Cardiac muscle cell (in vitro differentiated cells and primary cell): ENCODE measurements around the gene TRMU. TPM values are rescaled to one million over a fixed set of nuclear protein-coding genes. Genes with fewer than 3 reads are reported as not detected.

Experiments
- DNase-seq, 2 donors: peaks; one replicate each; pipeline versions ENCODE4 v3.0.0 to v3.0.0-alpha.2; 2010 to 2017; ENCODE audit warnings: low read depth in 1 of 2, low spot score in 1 of 2
- H3K27ac ChIP-seq: fragments of 200-600 bp; sonication (generic); 2 replicates; pipeline ENCODE4 v1.5.1; 2016
- H3K27me3 ChIP-seq: fragments of 200-600 bp; sonication (generic); 2 replicates; pipeline ENCODE4 v1.6.0; 2016; ENCODE audit warnings: control low read depth
- H3K36me3 ChIP-seq: fragments of 200-600 bp; sonication (generic); 2 replicates; pipeline ENCODE4 v1.5.1; 2016; ENCODE audit warnings: control low read depth
- H3K4me1 ChIP-seq: fragments of 200-600 bp; sonication (generic); 2 replicates; pipeline ENCODE4 v1.8.1; 2017; ENCODE audit warnings: low read depth, mild to moderate bottlenecking, mixed run types
- H3K4me3 ChIP-seq: fragments of 200-600 bp; sonication (generic); 2 replicates; pipeline ENCODE4 v1.5.1; 2016; ENCODE audit warnings: mild to moderate bottlenecking
- H3K9me3 ChIP-seq: fragments of 200-600 bp; sonication (generic); 2 replicates; pipeline ENCODE4 v1.5.1; 2017; ENCODE audit warnings: low read depth, mild to moderate bottlenecking, control low read depth
- CTCF ChIP-seq: IDR thresholded peaks from 2 replicates; pipeline ENCODE4 v1.5.1; 2012; ENCODE audit warnings: low read depth, mild to moderate bottlenecking, low read length
- polyA plus RNA-seq: library from polyadenylated mRNA; unstranded; fragments of >200 nt; fragmentation: Nextera tagmentation; extraction: Ambion mirVana; gene quantifications from 2 replicates; pipeline ENCODE4 v1.2.1, GENCODE V29; 2016
- total RNA-seq: library from RNA; depleted of rRNA; stranded (reverse); fragments of >200 nt; gene quantifications from 2 replicates; pipeline ENCODE4 v1.2.3, GENCODE V29; 2016

TRMU gene
- total and polyA plus RNA-seq, 2 experiments from 2014 or later, result 127 to 130 TPM

GRCh38 chr22:46292732-46293131, 42.8 kb upstream of the TRMU start:
- Histone ChIP-seq H3K27me3 (no peaks in the 10 kb centered on the region), H3K4me1 (peaks cover 4% of the 10 kb centered on the region), H3K9me3 (no peaks in the 10 kb centered on the region), H3K27ac (no peak overlapping the region), H3K36me3 (peaks cover 6% of the 10 kb centered on the region), H3K4me3 (no peak overlapping the region)
- no peak for TF ChIP-seq CTCF
- no peak for DNase-seq

GRCh38 chr22:46293577-46294260, 41.8 kb upstream of the TRMU start:
- no peak for DNase-seq
- Histone ChIP-seq H3K4me1 (peaks cover 6% of the 10 kb centered on the region), H3K27ac (no peak overlapping the region), H3K4me3 (no peak overlapping the region), H3K27me3 (no peaks in the 10 kb centered on the region), H3K9me3 (no peaks in the 10 kb centered on the region), H3K36me3 (peaks cover 6% of the 10 kb centered on the region)
- TF ChIP-seq CTCF, result no peak

- no peaks in the 10 kb centered on the region for H3K9me3 ChIP-seq
- peaks cover 6% of the 10 kb centered on the region for H3K36me3 ChIP-seq
- no peak for DNase-seq
- no peaks in the 10 kb centered on the region for H3K27me3 ChIP-seq
- no peak overlapping the region for H3K27ac ChIP-seq
- no peak for TF ChIP-seq CTCF
- H3K4me3 ChIP-seq, result no peak overlapping the region
- peaks cover 6% of the 10 kb centered on the region for H3K4me1 ChIP-seq
These were observed 40.7 kb upstream of the TRMU start for GRCh38 chr22:46294784-46295183.

- Histone ChIP-seq H3K27ac (no peak overlapping the region), H3K4me1 (peaks cover 6% of the 10 kb centered on the region), H3K4me3 (peak overlapping the region; percentile 68), H3K36me3 (peaks cover 6% of the 10 kb centered on the region), H3K27me3 (no peaks in the 10 kb centered on the region), H3K9me3 (no peaks in the 10 kb centered on the region)
- no peak for TF ChIP-seq CTCF
- DNase-seq, result no peak
These were observed 40.1 kb upstream of the TRMU start for GRCh38 chr22:46295277-46295971.

GRCh38 chr22:46296257-46297150, 39.0 kb upstream of the TRMU start, which contains the start of gene GTSE1:
Gene GTSE1 (plus strand): TSS chr22:46296870. CDS start chr22:46297401, 531 bp downstream.
- H3K27me3 ChIP-seq, result no peaks in the 10 kb centered on the region
- H3K9me3 ChIP-seq, result no peaks in the 10 kb centered on the region
- H3K36me3 ChIP-seq, result peaks cover 6% of the 10 kb centered on the region
- TF ChIP-seq CTCF, result peak; percentile 8
- peaks cover 6% of the 10 kb centered on the region for H3K4me1 ChIP-seq
- peak within 1 kb of the TSS; percentile 68 for H3K4me3 ChIP-seq
- DNase-seq, result peak; percentile 98 to 99
- H3K27ac ChIP-seq, result peak within 1 kb of the TSS; percentile 69
